Right cardiac atrium (tissue), 5 donors: Measurements from ENCODE around the gene DTWD2. TPM values are rescaled to one million over a fixed set of nuclear protein-coding genes. Genes with fewer than 3 reads are reported as not detected.
"Not testable (repeated sequence)": the region's sequence is repeated elsewhere in the genome, so short reads cannot be mapped to it uniquely, and the experiment has no call there.

Experiments
- ATAC-seq, 2 donors: fragments of 200-7000 bp; cut with Tn5 transposase; one replicate each; pipeline versions ENCODE4 v1.8.0 to v1.9.1; 2020; ENCODE audit warnings: moderate library complexity in 2 of 2, mild to moderate bottlenecking in 1 of 2
- DNase-seq, 3 donors: peaks; one replicate each; pipeline ENCODE4 v3.0.0-alpha.2; 2020
- H3K27ac ChIP-seq: one replicate; pipeline ENCODE4 v1.5.1; 2013; ENCODE audit warnings: mild to moderate bottlenecking, low read length, control low read depth, moderate library complexity
- H3K27me3 ChIP-seq: one replicate; pipeline ENCODE4 v1.6.1; 2013; ENCODE audit not compliant: control insufficient read depth, insufficient read depth
- H3K4me1 ChIP-seq: one replicate; pipeline ENCODE4 v1.6.1; 2013; ENCODE audit warnings: low read length; ENCODE audit not compliant: control insufficient read depth, insufficient read depth
- H3K4me3 ChIP-seq: one replicate; pipeline ENCODE4 v1.5.1; 2013; ENCODE audit warnings: low read length, control low read depth
- H3K9me3 ChIP-seq: one replicate; pipeline ENCODE4 v1.6.1; 2013; ENCODE audit warnings: low read length; ENCODE audit not compliant: control insufficient read depth
- WGBS: extraction: QIAGEN DNeasy Blood & Tissue Kit; methylation state at CpG from one replicate; pipeline ENCODE4 v1.1.7; 2013; 5-methylcytosine and 5-hydroxymethylcytosine counted together
- intact Hi-C, 4 donors: fragments of 100-400 bp; cut with DNase I; formaldehyde crosslinking; loops; one replicate each; pipeline versions ENCODE4 v1.11.0 to v1.14.0; 2022 to 2023
- polyA plus RNA-seq: library from polyadenylated mRNA; stranded (reverse); fragments of 200-250 nt; gene quantifications from one replicate; pipeline ENCODE4 v1.2.3, GENCODE V29; 2013
- total RNA-seq, 4 donors: library from RNA; stranded (reverse); fragmentation: NEBNext Ultra II Directional; extraction: Animal tissue kit (Norgen Biotek cat#: 25700); gene quantifications; one replicate each; pipeline ENCODE4 v1.2.1, GENCODE V29; 2021
- donor health status: healthy with polysubstance abuse.
- donor health status: DM: no; HTN: yes; CAD: no.
- donor health status: DM: no; HTN: no; CAD: no.
- donor health status: DM: no; HTN: yes; CAD: no; lungs with severe emphysema.
- donor health status: DM: yes; HTN: yes; CAD: no.

The DTWD2 gene
- total and polyA plus RNA-seq, 5 donors = 6.1 to 11.5 (median 8.6) TPM

DNA sequence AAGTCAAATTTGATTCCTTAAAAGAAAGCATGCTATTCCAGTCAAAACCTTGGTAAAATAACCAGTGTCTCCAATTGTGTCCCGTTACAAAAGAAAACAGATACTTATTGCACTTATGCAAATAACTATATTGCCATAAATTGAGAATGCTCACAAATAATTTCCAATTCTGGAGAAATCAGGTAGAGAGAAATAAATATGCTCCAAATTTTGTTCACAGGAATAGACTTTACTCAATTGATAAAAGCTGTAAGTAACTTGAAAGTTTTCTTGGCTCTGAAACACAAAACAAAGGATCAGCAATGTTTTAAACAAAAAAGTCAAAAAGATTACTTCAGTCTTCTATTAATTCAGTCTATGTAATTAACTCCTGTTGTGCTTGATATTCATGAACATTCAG, 7.8 kb upstream of the DTWD2 start:
- no peak overlapping the region for H3K4me3 ChIP-seq
- ATAC-seq (no peak), DNase-seq (no peak)
- intact Hi-C loops = no loop called here
- no peaks in the 10 kb centered on the region for H3K9me3 ChIP-seq
- 91% methylated on average over 1 of the region's 1 CpG for WGBS
- H3K4me1 ChIP-seq = no peaks in the 10 kb centered on the region
- no peaks in the 10 kb centered on the region for H3K27me3 ChIP-seq
- no peak overlapping the region for H3K27ac ChIP-seq

DNA sequence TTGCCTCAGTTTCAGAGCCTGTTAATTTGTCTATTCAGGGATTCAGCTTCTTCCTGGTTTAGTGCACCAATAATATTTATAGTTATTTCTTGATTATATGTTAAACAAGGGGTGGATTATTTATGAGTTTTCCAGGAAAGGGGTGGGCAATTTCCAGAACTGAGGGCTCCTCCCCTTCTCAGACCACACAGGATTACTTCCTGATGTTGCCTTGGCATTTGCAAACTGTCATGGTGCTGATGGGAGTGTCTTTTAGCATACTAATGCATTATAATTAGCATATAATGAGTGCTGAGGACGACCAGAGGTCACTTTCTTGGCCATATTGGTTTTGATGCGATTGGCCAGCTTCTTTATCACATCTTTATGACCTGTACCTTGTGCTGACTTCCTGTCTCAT, 6.2 kb upstream of the DTWD2 start:
- intact Hi-C loops = no loop called here
- no peaks in the 10 kb centered on the region for H3K9me3 ChIP-seq
- no peak for ATAC-seq
- DNase-seq = no peak
- no peaks in the 10 kb centered on the region for H3K27me3 ChIP-seq
- H3K4me1 ChIP-seq = no peaks in the 10 kb centered on the region
- no peak overlapping the region for H3K4me3 ChIP-seq
- no peak overlapping the region for H3K27ac ChIP-seq
- 57% methylated on average over 2 of the region's 2 CpGs for WGBS

DNA sequence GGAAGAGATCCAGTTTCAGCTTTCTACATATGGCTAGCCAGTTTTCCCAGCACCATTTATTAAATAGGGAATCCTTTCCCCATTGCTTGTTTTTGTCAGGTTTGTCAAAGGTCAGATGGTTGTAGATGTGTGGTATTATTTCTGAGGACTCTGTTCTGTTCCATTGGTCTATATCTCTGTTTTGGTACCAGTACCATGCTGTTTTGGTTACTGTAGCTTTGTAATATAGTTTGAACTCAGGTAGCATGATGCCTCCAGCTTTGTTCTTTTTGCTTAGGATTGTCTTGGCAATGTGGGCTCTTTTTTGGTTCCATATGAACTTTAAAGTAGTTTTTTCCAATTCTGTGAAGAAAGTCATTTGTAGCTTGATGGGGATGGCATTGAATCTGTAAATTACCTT, 4.8 kb upstream of the DTWD2 start:
- intact Hi-C loops, H3K27me3 ChIP-seq, H3K27ac ChIP-seq, H3K4me3 ChIP-seq, H3K4me1 ChIP-seq, H3K9me3 ChIP-seq, DNase-seq, ATAC-seq: not testable (repeated sequence)

DNA sequence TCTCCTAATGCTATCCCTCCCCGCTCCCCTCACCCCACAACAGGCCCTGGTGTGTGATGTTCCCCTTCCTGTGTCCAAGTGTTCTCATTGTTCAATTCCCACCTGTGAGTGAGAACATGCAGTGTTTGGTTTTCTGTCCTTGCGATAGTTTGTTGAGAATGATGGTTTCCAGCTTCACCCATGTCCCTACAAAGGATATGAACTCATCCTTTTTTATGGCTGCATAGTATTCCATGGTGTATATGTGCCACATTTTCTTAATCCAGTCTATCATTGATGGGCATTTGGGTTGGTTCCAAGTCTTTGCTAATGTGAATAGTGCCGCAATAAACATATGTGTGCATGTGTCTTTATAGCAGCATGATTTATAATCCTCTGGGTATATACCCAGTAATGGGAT, 3.7 kb upstream of the DTWD2 start:
- WGBS = 95% methylated on average over 3 of the region's 3 CpGs
- H3K4me3 ChIP-seq, H3K27ac ChIP-seq, ATAC-seq, intact Hi-C loops, H3K4me1 ChIP-seq, H3K9me3 ChIP-seq, H3K27me3 ChIP-seq, DNase-seq: not testable (repeated sequence)

DNA sequence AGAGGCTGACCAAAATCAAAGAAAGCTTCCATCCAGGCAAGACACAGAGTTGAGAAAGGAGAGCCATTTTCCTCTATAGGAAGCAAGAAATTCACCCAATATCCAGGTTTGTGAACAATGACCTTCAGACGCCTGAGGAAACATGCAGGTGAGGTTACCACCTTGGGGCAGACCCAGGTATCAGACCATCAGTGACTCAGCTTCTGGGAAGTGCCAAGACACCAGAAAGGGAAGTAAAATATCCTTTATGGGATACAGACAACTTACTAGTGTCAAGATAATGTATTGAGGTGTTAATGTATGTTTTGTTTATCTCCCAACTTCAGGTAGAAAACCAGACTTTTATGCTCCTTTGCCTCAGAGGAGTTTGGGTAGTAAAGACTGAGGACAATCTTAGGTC, 2.2 kb upstream of the DTWD2 start:
- Histone ChIP-seq H3K9me3 (no peaks in the 10 kb centered on the region), H3K27ac (no peak overlapping the region), H3K4me1 (no peaks in the 10 kb centered on the region), H3K27me3 (no peaks in the 10 kb centered on the region), H3K4me3 (no peak overlapping the region)
- intact Hi-C loops = no loop called here
- DNase-seq (no peak), ATAC-seq (no peak)
- WGBS = 79% methylated on average over 1 of the region's 1 CpG

DNA sequence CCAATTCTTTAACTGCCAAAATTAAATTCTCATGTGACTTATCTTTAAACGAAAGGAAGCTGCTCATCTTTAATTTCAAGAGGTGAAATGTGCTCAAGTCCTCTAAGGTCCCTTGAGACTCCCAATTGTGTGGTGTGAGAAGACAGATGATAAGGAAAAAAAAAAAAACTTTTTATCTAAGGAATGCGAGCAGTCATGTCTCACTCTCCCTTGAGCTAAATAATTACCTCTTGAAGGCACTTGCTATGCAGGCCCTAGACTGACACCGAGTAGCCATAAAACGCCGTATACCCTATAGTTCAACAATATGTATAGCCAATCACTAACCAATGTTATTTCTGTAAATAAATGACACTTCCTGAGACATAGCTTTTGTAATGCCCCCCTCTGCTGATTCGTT, 1.5 kb upstream of the DTWD2 start:
- WGBS = 48% methylated on average over 6 of the region's 6 CpGs

DNA sequence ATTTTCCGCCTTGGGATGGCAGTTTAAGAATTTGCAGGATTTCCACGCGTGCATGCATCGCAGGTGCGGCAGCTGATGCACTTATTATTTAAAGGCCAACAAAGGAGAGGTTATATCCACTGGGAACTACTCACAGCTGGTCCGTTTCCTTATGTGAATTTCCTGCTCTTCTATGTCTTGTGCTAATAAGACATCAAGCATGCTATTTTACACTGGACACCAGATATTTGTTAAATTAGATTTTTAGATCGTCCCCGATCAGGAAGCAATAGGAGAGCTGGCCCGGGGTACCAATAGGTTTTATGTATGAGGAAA, 476 bp upstream of the DTWD2 start:
- Histone ChIP-seq H3K27me3 (no peaks in the 10 kb centered on the region), H3K27ac (no peak overlapping the region), H3K4me1 (no peaks in the 10 kb centered on the region), H3K4me3 (peak overlapping the region; percentile 63), H3K9me3 (no peaks in the 10 kb centered on the region)
- intact Hi-C loops = loop anchor here in 2 of 4 donors (5.0 kb wide), 1 partner anchor 423 kb away; no protein-coding TSS in a partner anchor
- no peak for DNase-seq
- no peak for ATAC-seq
- WGBS = 35% methylated on average over 9 of the region's 9 CpGs

More for the DNA sequence above, 1.5 kb upstream of the DTWD2 start:
- DNase-seq (no peak), ATAC-seq (no peak)
- Histone ChIP-seq H3K27ac (no peak overlapping the region), H3K9me3 (no peaks in the 10 kb centered on the region), H3K4me1 (no peaks in the 10 kb centered on the region), H3K4me3 (no peak overlapping the region), H3K27me3 (no peaks in the 10 kb centered on the region)
- intact Hi-C loops = loop anchor here in 2 of 4 donors (5.0 kb wide), 1 partner anchor 422 kb away; no protein-coding TSS in a partner anchor

DNA sequence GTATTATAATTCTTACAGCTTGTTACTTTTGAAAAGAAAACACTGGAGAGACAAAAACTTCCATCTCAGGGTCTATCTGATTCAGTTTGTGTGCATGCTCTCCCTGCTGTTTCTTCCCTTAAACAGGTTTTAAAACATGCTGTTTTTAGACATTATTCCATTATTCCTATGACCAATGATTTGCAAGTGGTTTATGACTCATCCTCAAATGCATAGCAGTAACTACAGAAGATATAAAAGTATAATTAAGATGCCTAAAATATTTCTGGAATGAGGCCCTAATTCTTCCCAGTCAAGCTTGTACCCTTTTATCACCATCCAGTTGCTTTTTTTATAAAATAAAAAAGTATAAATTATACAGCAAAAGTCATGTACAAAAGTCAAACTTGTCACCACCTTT, 3.7 kb downstream of the DTWD2 start:
- Histone ChIP-seq H3K27me3 (no peaks in the 10 kb centered on the region), H3K4me1 (no peaks in the 10 kb centered on the region), H3K27ac (no peak overlapping the region), H3K4me3 (no peak overlapping the region), H3K9me3 (no peaks in the 10 kb centered on the region)
- no peak for DNase-seq
- no peak for ATAC-seq
- intact Hi-C loops = loop anchor here in 2 of 4 donors (5.0 kb wide), 1 partner anchor 428 kb away; no protein-coding TSS in a partner anchor

DNA sequence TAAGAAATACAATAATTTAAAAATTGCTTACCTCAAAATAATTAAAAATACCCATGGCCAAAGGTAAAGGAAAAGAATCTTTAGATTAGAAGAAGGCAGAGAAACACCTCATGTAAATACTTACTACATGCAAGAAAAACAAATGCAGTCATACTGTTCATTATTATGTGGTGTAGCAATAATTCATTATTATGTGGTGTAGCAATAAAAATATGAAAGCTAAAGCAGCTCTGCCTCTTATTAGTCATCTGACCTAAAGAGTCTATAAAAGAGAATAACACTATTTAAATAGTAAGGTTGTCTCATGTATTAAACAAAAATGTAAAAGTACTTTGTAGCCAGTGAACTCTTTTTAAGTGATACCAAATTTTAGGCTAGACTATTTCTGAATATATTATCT, 6.6 kb downstream of the DTWD2 start:
- ATAC-seq (no peak), DNase-seq (no peak)
- no peaks in the 10 kb centered on the region for H3K4me1 ChIP-seq
- H3K27me3 ChIP-seq = no peaks in the 10 kb centered on the region
- H3K4me3 ChIP-seq = no peak overlapping the region
- no peaks in the 10 kb centered on the region for H3K9me3 ChIP-seq
- no peak overlapping the region for H3K27ac ChIP-seq
- intact Hi-C loops = no loop called here

DNA sequence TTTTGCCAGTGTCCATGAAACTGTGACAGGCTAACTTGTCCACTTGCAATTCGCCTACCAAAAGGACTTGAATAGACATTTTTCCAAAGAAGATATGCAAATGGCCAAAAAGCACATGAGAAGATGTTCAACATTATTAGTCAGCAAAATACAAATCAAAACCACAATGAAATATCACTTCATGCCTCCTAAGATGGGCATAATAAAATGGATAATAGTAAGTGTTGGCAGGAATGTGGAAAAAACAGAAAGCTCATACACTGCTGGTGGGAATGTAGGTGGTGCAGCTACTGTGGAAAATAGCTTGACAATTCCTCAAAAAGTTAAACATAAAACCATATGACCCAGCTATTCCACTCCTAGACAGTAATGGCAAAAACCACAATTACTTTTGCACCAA, 7.9 kb downstream of the DTWD2 start:
- no peak overlapping the region for H3K27ac ChIP-seq
- no peak overlapping the region for H3K4me3 ChIP-seq
- DNase-seq = no peak
- H3K27me3 ChIP-seq = no peaks in the 10 kb centered on the region
- no peak for ATAC-seq
- intact Hi-C loops = no loop called here
- no peaks in the 10 kb centered on the region for H3K4me1 ChIP-seq
- H3K9me3 ChIP-seq = no peaks in the 10 kb centered on the region
- WGBS = 96% methylated on average over 1 of the region's 1 CpG

DNA sequence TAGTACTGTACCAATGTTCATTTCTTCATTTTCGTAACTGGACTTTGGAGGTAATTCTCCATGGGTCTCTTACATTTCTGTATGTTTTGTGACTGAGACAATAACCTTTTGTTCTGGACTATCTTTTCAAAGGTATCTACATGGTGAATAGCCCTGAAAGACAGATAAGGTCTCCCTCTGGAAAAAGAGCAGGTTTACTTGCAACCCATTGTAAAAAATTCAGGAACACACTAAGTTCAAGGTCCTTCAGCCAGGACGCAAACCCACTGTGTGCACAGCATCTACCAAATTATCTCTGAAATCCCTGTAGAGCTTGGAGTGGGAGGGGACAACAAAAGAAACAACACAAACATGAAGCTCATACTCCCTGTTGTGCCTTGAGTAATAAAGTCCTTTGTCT, 8.3 kb downstream of the DTWD2 start:
- no peak overlapping the region for H3K4me3 ChIP-seq
- no peak overlapping the region for H3K27ac ChIP-seq
- H3K27me3 ChIP-seq = no peaks in the 10 kb centered on the region
- intact Hi-C loops = no loop called here
- no peaks in the 10 kb centered on the region for H3K4me1 ChIP-seq
- no peaks in the 10 kb centered on the region for H3K9me3 ChIP-seq
- WGBS = 90% methylated on average over 2 of the region's 2 CpGs
- no peak for ATAC-seq
- no peak for DNase-seq

DNA sequence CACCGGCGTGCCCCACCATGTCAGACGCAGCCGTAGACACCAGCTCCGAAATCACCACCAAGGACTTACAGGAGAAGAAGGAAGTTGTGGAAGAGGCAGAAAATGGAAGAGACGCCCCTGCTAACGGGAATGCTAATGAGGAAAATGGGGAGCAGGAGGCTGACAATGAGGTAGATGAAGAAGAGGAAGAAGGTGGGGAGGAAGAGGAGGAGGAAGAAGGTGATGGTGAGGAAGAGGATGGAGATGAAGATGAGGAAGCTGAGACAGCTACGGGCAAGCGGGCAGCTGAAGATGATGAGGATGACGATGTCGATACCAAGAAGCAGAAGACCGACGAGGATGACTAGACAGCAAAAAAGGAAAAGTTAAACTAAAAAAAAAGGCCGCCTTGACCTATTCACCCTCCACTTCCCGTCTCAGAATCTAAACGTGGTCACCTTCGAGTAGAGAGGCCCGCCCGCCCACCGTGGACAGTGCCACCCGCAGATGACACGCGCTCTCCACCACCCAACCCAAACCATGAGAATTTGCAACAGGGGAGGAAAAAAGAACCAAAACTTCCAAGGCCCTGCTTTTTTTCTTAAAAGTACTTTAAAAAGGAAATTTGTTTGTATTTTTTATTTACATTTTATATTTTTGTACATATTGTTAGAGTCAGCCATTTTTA, 14.4 kb downstream of the DTWD2 start:
- intact Hi-C loops, H3K27me3 ChIP-seq, ATAC-seq, H3K4me3 ChIP-seq, H3K27ac ChIP-seq, H3K4me1 ChIP-seq, H3K9me3 ChIP-seq, DNase-seq: not testable (repeated sequence)
- 96% methylated on average over 23 of the region's 23 CpGs for WGBS
